Tibial artery (tissue), 4 donors: ENCODE results near the gene SEMA3B.
A peak's percentile ranks its signal among the peaks of the same experiment; 100 is the strongest.

Experiments
- DNase-seq, 2 donors: peaks; one replicate each; pipeline ENCODE4 v3.0.0-alpha.2; 2019
- H3K27ac ChIP-seq, 2 donors: fragments of 200-600 bp; sonication (generic) in 1 of 2; 1 replicate in 1 of 2; 2 replicates in 1 of 2; pipeline ENCODE4 v1.5.1; 2018 to 2019; ENCODE audit warnings: mild to moderate bottlenecking in 1 of 2
- H3K27me3 ChIP-seq, 2 donors: fragments of 200-600 bp; sonication (generic) in 1 of 2; one replicate each; pipeline versions ENCODE4 v1.5.1 to v1.6.0; 2016 to 2019
- H3K36me3 ChIP-seq, 3 donors: fragments of 200-600 bp; sonication (generic) in 2 of 3; one replicate each; pipeline ENCODE4 v1.5.1; 2016 to 2019; ENCODE audit warnings: mild to moderate bottlenecking in 2 of 3
- H3K4me1 ChIP-seq, 4 donors: fragments of 200-600 bp; sonication (generic) in 2 of 4; 1 replicate in 3 of 4; 2 replicates in 1 of 4; pipeline ENCODE4 v1.5.1; 2016 to 2019
- H3K4me3 ChIP-seq, 2 donors: fragments of 200-600 bp; sonication (generic) in 1 of 2; 1 replicate in 1 of 2; 2 replicates in 1 of 2; pipeline ENCODE4 v1.5.1; 2018 to 2019; ENCODE audit warnings: mild to moderate bottlenecking in 2 of 2
- H3K9me3 ChIP-seq, 3 donors: fragments of 200-600 bp; sonication (generic) in 1 of 3; one replicate each; pipeline ENCODE4 v1.5.1; 2016 to 2019
- CTCF ChIP-seq, 2 experiments: fragments of 200-600 bp in 1 of 2; fragments of 450-650 bp in 1 of 2; IDR thresholded peaks; one replicate each; pipeline ENCODE4 v1.5.1; 2017 to 2019; ENCODE audit warnings: antibody characterized with exemption in 2 of 2, mild to moderate bottlenecking in 1 of 2, moderate library complexity in 1 of 2
- intact Hi-C: fragments of 100-400 bp; cut with DNase I; formaldehyde crosslinking; loops from one replicate; pipeline ENCODE4 v1.15.0; 2023; ENCODE audit warnings: low total_unique reads

SEMA3B gene

DNA sequence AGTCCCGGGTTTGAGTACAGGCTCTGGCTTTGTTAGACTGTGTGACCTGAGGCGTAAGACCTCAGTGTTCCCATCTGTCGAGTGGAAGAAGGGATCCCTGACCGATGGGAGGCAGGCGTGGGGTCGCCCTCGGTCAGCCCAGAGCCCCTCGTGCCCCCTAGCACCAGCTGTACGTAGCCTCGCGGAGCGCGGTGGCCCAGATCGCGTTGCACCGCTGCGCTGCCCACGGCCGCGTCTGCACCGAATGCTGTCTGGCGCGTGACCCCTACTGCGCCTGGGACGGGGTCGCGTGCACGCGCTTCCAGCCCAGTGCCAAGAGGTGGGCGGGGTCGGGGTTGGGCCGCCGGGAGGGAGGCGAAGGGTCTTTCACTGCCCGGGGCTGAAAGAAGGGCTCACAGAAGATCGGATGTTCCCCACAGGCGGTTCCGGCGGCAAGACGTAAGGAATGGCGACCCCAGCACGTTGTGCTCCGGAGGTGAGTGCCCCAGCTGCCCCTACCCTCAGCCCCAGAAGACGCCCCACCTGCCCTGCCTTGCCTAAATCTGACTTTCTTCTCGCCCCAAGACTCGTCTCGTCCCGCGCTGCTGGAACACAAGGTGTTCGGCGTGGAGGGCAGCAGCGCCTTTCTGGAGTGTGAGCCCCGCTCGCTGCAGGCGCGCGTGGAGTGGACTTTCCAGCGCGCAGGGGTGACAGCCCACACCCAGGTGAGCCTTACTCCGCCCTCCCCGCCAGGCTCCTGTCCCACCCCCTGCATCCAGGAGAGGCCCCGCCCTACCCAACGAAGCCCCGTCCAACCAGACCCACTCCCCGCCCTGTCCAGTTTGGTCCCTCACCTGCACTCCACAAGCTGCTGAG, 6.4 kb downstream of the SEMA3B start:
- intact Hi-C loops, result loop anchor here (5.0 to 10.0 kb wide), 2 partner anchors 33 to 151 kb away; no protein-coding TSS in a partner anchor
- no peak for TF ChIP-seq CTCF (IDR thresholded peaks at IDR 0.05)
- DNase-seq, result no peak
- Histone ChIP-seq H3K36me3 (peaks cover 0 to 17% (median 0%) of the 10 kb centered on the region in 3 donors), H3K9me3 (no peaks in the 10 kb centered on the region), H3K27ac (no peak overlapping the region), H3K27me3 (no peaks in the 10 kb centered on the region), H3K4me3 (no peak overlapping the region), H3K4me1 (peaks cover 0 to 43% (median 23%) of the 10 kb centered on the region in 4 donors)

GRCh38 chr3:50275996-50276761, 7.2 kb downstream of the SEMA3B start:
- Histone ChIP-seq H3K4me1 (peaks cover 0 to 35% (median 21%) of the 10 kb centered on the region in 4 donors), H3K27ac (no peak overlapping the region), H3K4me3 (no peak overlapping the region), H3K9me3 (no peaks in the 10 kb centered on the region), H3K36me3 (peaks cover 0 to 17% (median 0%) of the 10 kb centered on the region in 3 donors), H3K27me3 (no peaks in the 10 kb centered on the region)
- no peak for DNase-seq
- no peak for TF ChIP-seq CTCF (IDR thresholded peaks at IDR 0.05)
- intact Hi-C loops, result loop anchor here (5.0 to 10.0 kb wide), 2 partner anchors 34 to 151 kb away; no protein-coding TSS in a partner anchor

DNA sequence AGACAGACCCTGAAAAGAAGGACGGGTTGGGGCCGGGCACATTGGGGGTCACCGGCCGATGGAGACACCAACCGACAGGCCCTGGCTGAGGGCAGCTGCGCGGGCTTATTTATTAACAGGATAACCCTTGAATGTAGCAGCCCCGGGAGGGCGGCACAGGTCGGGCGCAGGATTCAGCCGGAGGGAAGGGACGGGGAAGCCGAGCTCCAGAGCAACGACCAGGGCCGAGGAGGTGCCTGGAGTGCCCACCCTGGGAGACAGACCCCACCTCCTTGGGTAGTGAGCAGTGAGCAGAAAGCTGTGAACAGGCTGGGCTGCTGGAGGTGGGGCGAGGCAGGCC, 7.8 kb downstream of the SEMA3B start:
- H3K4me1 ChIP-seq, result peaks cover 0 to 35% (median 21%) of the 10 kb centered on the region in 4 donors
- no peaks in the 10 kb centered on the region for H3K9me3 ChIP-seq
- intact Hi-C loops, result loop anchor here (5.0 to 10.0 kb wide), 2 partner anchors 34 to 152 kb away; no protein-coding TSS in a partner anchor
- no peak overlapping the region for H3K27ac ChIP-seq
- H3K36me3 ChIP-seq, result peaks cover 0 to 17% (median 0%) of the 10 kb centered on the region in 3 donors
- no peak overlapping the region for H3K4me3 ChIP-seq
- TF ChIP-seq CTCF (IDR thresholded peaks at IDR 0.05), result no peak
- H3K27me3 ChIP-seq, result no peaks in the 10 kb centered on the region
- DNase-seq, result no peak

DNA sequence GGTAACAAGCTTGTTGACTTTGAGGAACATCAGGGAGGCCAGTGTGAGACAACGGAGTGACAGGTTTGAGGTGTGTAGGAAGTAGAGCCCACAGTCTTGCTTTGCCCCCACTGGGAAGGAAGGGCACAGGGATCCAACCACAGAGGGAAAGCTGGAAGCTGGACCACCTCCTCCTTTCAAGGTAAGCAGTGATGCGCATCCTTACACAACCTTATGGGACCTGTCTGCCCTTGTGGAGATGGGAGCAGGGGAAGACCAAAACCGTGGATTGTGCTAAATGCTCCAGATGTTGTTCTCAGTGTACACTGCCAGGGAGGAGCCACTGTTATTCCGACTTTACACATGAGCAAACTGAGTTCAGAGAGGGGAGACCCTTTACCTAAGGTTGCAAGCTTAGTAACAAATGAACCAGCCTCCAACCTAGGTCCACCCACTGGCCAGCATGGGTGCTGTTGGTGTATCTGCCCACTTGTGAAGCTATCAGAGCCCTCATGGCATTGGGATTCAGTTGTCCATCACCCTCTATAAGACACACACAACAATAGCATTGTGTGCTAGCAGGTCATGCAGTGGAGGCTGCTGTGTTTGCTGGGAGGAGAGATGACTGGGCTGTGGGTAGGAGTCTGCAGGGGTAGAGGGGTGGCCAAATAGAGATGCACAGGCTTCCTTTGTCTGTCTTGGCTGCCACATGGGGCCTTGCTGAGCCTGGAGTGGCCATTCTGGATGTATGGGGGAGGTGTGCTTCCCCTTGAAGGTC, 9.4 kb downstream of the SEMA3B start:
- no peak for TF ChIP-seq CTCF (IDR thresholded peaks at IDR 0.05)
- Histone ChIP-seq H3K36me3 (peaks cover 0 to 17% (median 0%) of the 10 kb centered on the region in 3 donors), H3K4me1 (peaks cover 0 to 26% (median 16%) of the 10 kb centered on the region in 4 donors), H3K4me3 (no peak overlapping the region), H3K27ac (peak overlapping the region; percentile 9 to 60), H3K9me3 (no peaks in the 10 kb centered on the region), H3K27me3 (no peaks in the 10 kb centered on the region)
- DNase-seq, result no peak
- intact Hi-C loops, result loop anchor here (5.0 to 10.0 kb wide), 2 partner anchors 36 to 154 kb away; no protein-coding TSS in a partner anchor

GRCh38 chr3:50278880-50279224, 9.9 kb downstream of the SEMA3B start, which contains the start of gene LSMEM2:
Gene LSMEM2 (plus strand): TSS chr3:50279087. CDS start chr3:50279114, 27 bp downstream.
- Histone ChIP-seq H3K36me3 (peaks cover 0 to 17% (median 0%) of the 10 kb centered on the region in 3 donors), H3K27me3 (no peaks in the 10 kb centered on the region), H3K4me3 (no peak within 1 kb of the TSS), H3K9me3 (no peaks in the 10 kb centered on the region), H3K27ac (peak within 1 kb of the TSS; percentile 9 to 60), H3K4me1 (peaks cover 0 to 20% (median 13%) of the 10 kb centered on the region in 4 donors)
- no peak for DNase-seq
- intact Hi-C loops, result loop anchor here (5.0 to 10.0 kb wide), 2 partner anchors 37 to 154 kb away; no protein-coding TSS in a partner anchor
- TF ChIP-seq CTCF (IDR thresholded peaks at IDR 0.05), result no peak
